ENCODE data around the gene SND1. TPM values are rescaled to one million over a fixed set of nuclear protein-coding genes. Genes with fewer than 3 reads are reported as not detected.

SND1 gene
- total RNA-seq, 2 donors from 2014 or later, result 108 to 123 TPM

DNA sequence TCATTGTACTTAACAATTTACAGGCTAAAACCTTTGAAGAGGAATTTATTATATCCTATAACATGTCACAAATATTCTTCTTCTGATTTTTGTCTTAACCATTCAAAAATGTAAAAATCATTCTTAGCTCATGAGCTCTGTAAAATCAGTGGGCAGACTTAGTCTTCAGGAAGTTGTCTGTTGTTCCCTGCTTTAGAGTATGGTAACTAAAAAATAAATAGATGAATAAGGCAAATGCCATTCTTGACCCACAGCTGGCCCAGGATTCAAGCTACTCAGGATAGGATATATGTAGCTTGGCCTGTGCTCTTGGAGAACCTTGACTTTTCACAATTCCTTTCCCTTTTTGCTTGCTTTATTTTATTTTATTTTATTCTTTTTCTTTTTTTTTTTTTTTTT, 327.7 kb downstream of the SND1 start:
- DNase-seq (no peak), ATAC-seq (no peak)
- intact Hi-C loops (cut with DNase I, micrococcal nuclease), result no loop called here

GRCh38 chr7:127980901-127981300, 328.9 kb downstream of the SND1 start:
- intact Hi-C loops (cut with DNase I, micrococcal nuclease), result no loop called here
- ATAC-seq (no peak), DNase-seq (no peak)

GRCh38 chr7:127981965-127982364, 330.0 kb downstream of the SND1 start:
- intact Hi-C loops (cut with DNase I, micrococcal nuclease), result no loop called here
- no peak for ATAC-seq
- no peak for DNase-seq

DNA sequence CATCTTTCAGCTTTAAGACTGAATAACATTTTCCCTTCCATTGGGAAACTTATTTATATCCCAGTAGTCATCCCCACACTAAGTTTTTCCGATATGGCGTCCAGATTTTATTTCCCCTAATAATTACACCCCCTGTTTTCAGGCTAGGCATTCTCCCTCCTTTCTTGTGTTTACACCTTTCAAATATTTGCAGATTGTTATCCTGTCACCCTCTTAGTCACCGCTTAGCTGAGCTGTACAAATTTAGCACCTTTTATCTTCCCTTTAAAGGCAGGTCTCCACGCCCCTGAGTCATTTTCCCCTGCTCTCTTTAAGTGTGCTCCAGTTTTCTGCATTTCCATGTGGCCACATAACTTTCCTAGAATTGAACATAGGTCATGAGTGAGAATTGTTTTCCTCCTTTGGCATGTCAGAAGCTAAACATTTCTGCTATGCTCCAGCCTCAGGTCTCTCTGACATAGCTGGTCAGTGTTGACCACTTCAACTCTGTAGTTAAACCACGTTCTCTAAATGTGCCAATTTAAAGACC, 331.9 kb downstream of the SND1 start:
- intact Hi-C loops (cut with DNase I, micrococcal nuclease), result no loop called here
- ATAC-seq (no peak), DNase-seq (no peak)

DNA sequence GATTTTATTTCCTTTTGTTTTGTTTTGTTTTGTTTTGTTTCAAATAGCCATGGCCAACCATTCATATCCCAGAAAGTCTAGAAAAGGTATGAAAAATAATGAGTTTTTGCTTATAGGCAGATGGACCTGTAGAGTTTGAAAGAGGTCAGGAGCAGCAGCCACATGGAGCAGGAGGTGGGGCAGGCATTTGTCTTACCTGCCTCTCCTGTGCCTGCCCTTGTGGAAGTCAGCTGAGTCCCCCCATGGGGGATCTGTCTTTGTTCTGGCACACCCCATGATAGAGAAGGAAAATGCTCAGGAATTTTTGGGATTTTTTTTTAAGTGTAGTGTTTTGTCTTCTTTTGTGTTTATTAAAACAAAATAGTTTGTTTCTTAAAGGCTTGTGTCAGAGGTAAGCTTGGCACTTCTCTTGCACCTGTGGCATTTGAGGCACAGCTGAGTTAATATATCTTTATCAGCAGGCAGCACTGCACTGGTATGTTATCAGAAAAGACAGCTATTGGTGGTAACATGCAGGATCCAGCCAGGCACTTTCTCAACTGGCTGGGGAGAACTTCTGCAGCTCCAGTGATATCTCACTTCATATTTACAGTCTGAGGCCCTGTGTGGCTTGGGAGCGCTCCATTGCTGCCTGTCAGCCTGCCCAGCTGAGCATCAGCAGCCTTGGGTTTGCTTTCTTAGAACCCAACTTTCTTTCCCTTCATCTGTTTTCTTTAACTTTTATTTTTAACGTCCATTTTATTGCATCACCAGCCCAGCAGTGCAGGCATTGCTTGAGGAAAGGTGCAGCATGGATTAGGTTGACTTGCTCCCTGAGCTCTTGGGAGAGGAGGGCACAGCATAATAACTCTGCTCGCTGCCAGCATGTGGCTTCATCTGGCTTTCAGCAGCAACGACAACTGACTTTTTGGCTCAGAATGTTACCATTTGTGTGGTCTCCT, 334.9 kb downstream of the SND1 start:
- intact Hi-C loops (cut with DNase I, micrococcal nuclease), result no loop called here
- ATAC-seq (no peak), DNase-seq (no peak)

- ATAC-seq (no peak), DNase-seq (no peak)
- intact Hi-C loops (cut with DNase I, micrococcal nuclease), result no loop called here
These were observed 336.8 kb downstream of the SND1 start for GRCh38 chr7:127988751-127989150.

DNA sequence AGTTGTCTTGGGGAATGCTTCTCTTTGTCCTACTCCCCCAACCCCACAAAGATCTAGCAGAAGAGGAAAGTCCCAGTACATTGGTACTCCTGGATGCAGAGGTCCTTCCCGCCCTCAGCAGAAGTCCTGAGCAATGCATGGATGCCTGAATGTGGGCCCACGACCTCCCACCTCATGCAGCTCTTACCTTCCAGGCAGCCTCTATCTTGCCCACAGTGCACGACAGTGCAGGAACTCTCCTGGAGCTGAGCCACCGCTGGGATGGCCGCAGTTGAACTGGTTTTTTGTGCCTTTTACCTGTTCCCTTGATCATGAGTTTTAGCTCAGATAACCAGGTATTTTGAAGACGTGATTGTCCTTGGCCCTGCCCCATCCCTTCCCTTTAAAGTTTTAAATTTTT, 341.3 kb downstream of the SND1 start:
- intact Hi-C loops (cut with DNase I, micrococcal nuclease), result no loop called here
- ATAC-seq (no peak), DNase-seq (no peak)

GRCh38 chr7:127993987-127994386, 342.0 kb downstream of the SND1 start:
- intact Hi-C loops (cut with DNase I, micrococcal nuclease), result no loop called here
- ATAC-seq (no peak), DNase-seq (no peak)

GRCh38 chr7:127995156-127995880, 343.3 kb downstream of the SND1 start:
- intact Hi-C loops (cut with DNase I, micrococcal nuclease), result no loop called here
- ATAC-seq (no peak), DNase-seq (no peak)

GRCh38 chr7:127995881-127996215, 343.9 kb downstream of the SND1 start:
- DNase-seq (no peak), ATAC-seq (no peak)
- intact Hi-C loops (cut with DNase I, micrococcal nuclease), result no loop called here

GRCh38 chr7:127996253-127997071, 344.5 kb downstream of the SND1 start:
- intact Hi-C loops (cut with DNase I, micrococcal nuclease), result no loop called here
- ATAC-seq (no peak), DNase-seq (no peak)

DNA sequence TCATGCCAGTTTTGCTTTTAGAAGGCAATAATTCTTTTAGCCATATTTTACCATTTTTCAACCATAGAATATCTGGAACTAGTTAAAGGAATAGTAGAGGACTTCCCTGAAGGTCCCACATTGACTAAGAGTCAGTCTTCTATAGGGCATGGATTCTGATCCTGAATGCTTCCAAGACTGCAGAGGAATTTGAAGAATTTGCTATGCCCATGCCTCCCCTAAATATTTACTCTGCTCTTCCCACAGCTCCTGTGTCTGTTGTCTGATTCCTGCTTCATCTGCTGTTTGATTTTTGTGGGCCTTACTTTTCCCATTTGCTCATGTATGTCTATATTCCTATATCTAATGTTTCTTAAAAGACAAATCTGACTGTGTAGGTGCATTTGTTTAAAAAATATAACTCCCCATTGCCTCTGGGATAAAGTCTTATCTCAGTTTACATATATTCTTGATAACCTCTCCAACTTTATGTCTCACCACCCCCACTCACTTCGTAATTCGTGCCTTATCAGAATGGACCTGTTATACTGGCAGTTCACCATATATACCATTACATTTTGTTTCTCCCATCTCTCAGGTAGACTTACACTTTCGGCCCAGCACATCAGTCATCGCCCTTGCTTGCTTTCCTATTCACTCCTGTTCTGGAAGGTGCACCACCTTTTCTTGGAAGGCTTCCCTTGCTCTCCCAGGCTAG, 345.4 kb downstream of the SND1 start:
- DNase-seq (no peak), ATAC-seq (no peak)
- intact Hi-C loops (cut with DNase I, micrococcal nuclease), result no loop called here

GRCh38 chr7:127998671-127999070, 346.7 kb downstream of the SND1 start:
- intact Hi-C loops (cut with DNase I, micrococcal nuclease), result no loop called here
- ATAC-seq (no peak), DNase-seq (no peak)

- ATAC-seq, result no peak
- DNase-seq, result no peak
- intact Hi-C loops (cut with DNase I, micrococcal nuclease), result no loop called here
These were observed 348.1 kb downstream of the SND1 start for GRCh38 chr7:128000048-128000447.

DNA sequence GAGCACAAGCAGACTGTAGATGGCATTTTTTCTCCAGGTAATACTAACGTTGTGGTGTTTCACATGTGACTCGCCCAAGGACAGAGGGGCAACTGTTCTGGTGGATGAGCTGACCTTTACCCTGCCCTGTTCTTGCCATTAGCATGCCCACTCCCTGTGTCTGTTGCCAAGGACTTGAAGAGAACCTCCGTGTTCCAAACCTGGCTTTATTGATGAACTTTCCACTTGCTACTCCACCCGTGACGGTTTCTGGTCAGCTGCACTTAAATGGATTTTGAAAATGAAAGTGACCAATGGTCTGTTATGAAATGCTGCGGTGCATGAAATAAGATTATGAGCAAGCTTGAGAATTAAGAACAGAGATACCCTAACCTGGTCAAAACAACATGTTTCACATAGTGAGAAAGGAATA, 348.9 kb downstream of the SND1 start:
- DNase-seq, result no peak
- ATAC-seq, result peak; percentile 40
- intact Hi-C loops (cut with DNase I, micrococcal nuclease), result no loop called here

GRCh38 chr7:128003167-128003566, 351.2 kb downstream of the SND1 start:
- DNase-seq (no peak), ATAC-seq (no peak)
- intact Hi-C loops (cut with DNase I, micrococcal nuclease), result no loop called here

GRCh38 chr7:128003787-128004186, 351.8 kb downstream of the SND1 start:
- intact Hi-C loops (cut with DNase I, micrococcal nuclease), result no loop called here
- DNase-seq (no peak), ATAC-seq (no peak)

DNA sequence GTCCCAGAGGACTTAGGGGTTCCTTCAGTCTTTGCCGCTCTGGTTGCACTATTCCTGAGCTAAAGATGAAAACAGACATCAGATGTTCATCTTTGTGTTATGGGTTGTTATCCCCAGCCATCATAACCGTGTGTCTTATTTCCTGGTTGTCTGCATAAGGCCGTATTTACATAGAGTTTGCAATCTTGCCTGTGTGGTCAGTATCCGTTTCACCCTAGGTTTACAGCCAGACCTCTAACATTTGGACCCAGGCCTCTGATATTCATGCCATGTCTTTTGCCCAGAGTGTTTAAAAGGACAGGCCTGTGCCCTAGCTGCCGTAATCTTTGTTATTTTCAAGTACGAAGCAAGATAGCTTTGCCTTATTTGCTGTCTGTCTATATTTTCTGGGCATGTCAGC, 352.6 kb downstream of the SND1 start:
- no peak for ATAC-seq
- DNase-seq, result no peak
- intact Hi-C loops (cut with DNase I, micrococcal nuclease), result no loop called here

DNA sequence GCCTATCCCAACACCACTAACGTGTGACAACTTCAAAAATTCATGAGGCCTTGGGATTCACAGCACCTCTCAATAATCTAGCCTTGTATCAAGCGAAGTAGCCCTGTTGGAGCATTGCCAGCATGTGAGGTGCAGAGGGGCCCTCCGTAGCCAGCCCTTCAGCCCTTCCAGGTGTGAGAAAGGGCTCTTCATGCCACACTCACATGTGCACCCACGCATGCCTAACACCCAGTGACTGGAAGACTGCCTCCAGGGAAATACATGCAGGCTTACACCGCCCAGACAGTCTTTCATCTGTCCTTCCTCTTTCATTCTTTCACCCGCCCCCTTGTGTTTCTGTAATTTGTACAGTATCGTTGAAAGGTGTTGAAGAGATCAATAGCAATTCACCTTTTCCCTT, 353.1 kb downstream of the SND1 start:
- intact Hi-C loops (cut with DNase I, micrococcal nuclease), result no loop called here
- no peak for ATAC-seq
- DNase-seq, result no peak
